ENCODE data around the gene DDX10. TPM values are rescaled to one million over a fixed set of nuclear protein-coding genes. Genes with fewer than 3 reads are reported as not detected.

Gene DDX10
- total and polyA plus RNA-seq, 2 of the 8 experiments (the other 6 are each of a cell fraction or from before 2014, with no cell fraction given) = 49.2 to 52.2 TPM

GRCh38 chr11:108852701-108853100 lies 187.8 kb downstream of the DDX10 start:
- Histone ChIP-seq H2BK20ac (ENCODE audit: low read length) (no peak overlapping the region), H3K4ac (replicated peaks; ENCODE audit: insufficient read length, low read depth, low read length) (no peak overlapping the region), H3K4me1 (replicated peaks in 1 of 4; ENCODE audit: control insufficient read depth in 3 of 4, insufficient read depth in 4 of 4, low read length in 3 of 4) (no peaks in the 10 kb centered on the region), H4K8ac (ENCODE audit: extremely low read depth, insufficient read depth, low read length) (no peak overlapping the region), H3K4me2 (ENCODE audit: insufficient read depth in 1 of 2, low read depth in 2 of 2, low read length in 2 of 2) (no peak overlapping the region), H3K27me3 (replicated peaks in 1 of 4; ENCODE audit: control insufficient read depth in 3 of 4, extremely low read depth in 1 of 4, insufficient read depth in 3 of 4, low read length in 3 of 4) (no peaks in the 10 kb centered on the region), H2BK15ac (ENCODE audit: low read length) (no peak overlapping the region), H3K56ac (replicated peaks; ENCODE audit: insufficient read length, low read depth, low read length) (no peak overlapping the region), H3K14ac (ENCODE audit: insufficient read length) (no peak overlapping the region), H3K4me3 (ENCODE audit: extremely low read depth in 1 of 4, insufficient read depth in 2 of 4, low read depth in 3 of 4, low read length in 4 of 4) (no peak overlapping the region), H2AK5ac (ENCODE audit: low read depth, low read length) (no peak overlapping the region), H3K23me2 (ENCODE audit: low read depth, low read length) (no peaks in the 10 kb centered on the region), H3K79me1 (ENCODE audit: low read depth, low read length) (no peaks in the 10 kb centered on the region), H3K36me3 (ENCODE audit: control insufficient read depth in 2 of 4, insufficient read depth in 4 of 4, low read length in 3 of 4) (peaks cover 0 to 4% (median 0%) of the 10 kb centered on the region in 4 experiments; a peak in 1 of 8 replicates), H2AFZ (ENCODE audit: low read length) (no peak overlapping the region), H2BK5ac (ENCODE audit: low read depth, low read length) (no peak overlapping the region), H4K91ac (replicated peaks; ENCODE audit: insufficient read length, low read length) (no peak overlapping the region), H3K9me3 (ENCODE audit: insufficient read depth in 2 of 2, low read depth in 1 of 2, low read length in 1 of 2) (no peaks in the 10 kb centered on the region), H4K20me1 (replicated peaks in 1 of 2; ENCODE audit: control insufficient read depth in 1 of 2, insufficient read depth in 2 of 2, low read length in 2 of 2) (no peaks in the 10 kb centered on the region), H3K79me2 (ENCODE audit: control insufficient read depth in 1 of 2, insufficient read depth in 2 of 2, low read length in 2 of 2) (no peaks in the 10 kb centered on the region), H3K18ac (ENCODE audit: extremely low read depth, low read length) (no peak overlapping the region), H3K9ac (replicated peaks in 1 of 4; ENCODE audit: extremely low read depth in 1 of 4, low read depth in 3 of 4, low read length in 3 of 4) (no peak overlapping the region), H3K27ac (ENCODE audit: low read depth, low read length) (no peak overlapping the region), H2BK120ac (replicated peaks; ENCODE audit: low read depth, low read length) (no peak overlapping the region), H2BK12ac (ENCODE audit: low read depth, low read length) (no peak overlapping the region), H4K5ac (ENCODE audit: insufficient read length, low read depth, low read length) (no peak overlapping the region), H3K23ac (ENCODE audit: insufficient read length) (no peak overlapping the region)
- ChIA-PET POLR2A (ENCODE audit: partially characterized antibody) (no interaction called here), CTCF (ENCODE audit: partially characterized antibody) (interaction anchor here (0.7 to 1.5 kb wide), 2 partner anchors 15 to 22 kb away, joined by 4 to 5 read pairs; no protein-coding TSS in a partner anchor)
- DNase-seq (ENCODE audit: low read depth in 1 of 2, low spot score in 2 of 2) (no peak), FAIRE-seq (no peak)
- 90% methylated on average over 1 of the region's 1 CpG; no CpG with 5 or more reads in 1 of the 2 experiments for WGBS, 2 experiments (ENCODE audit: extremely low coverage in 1 of 2, insufficient coverage in 1 of 2, insufficient read length in 1 of 2, insufficient replicate concordance in 2 of 2, low coverage in 1 of 2, low lambda C conversion rate in 2 of 2, missing lambda C conversion rate in 1 of 2)
- TF ChIP-seq NRF1 (IDR thresholded peaks at IDR 0.05; ENCODE audit: low read depth, low read length) (no peak), POU5F1 (IDR thresholded peaks at IDR 0.05; ENCODE audit: low read depth, low read length) (no peak), USF2 (IDR thresholded peaks at IDR 0.05; ENCODE audit: low read length) (no peak), SUZ12 (IDR thresholded peaks at IDR 0.05; ENCODE audit: low read length) (no peak), ASH2L (IDR thresholded peaks at IDR 0.05; ENCODE audit: low read length) (no peak), JUND (IDR thresholded peaks at IDR 0.05; ENCODE audit: low read length) (no peak), CBX5 (IDR thresholded peaks at IDR 0.05; ENCODE audit: low read depth, low read length) (no peak), TCF12 (IDR thresholded peaks at IDR 0.05; ENCODE audit: low read depth, low read length) (no peak), EZH2 (IDR thresholded peaks at IDR 0.05; ENCODE audit: low read depth, low read length, severe bottlenecking) (no peak), RNF2 (IDR thresholded peaks at IDR 0.05; ENCODE audit: borderline replicate concordance, low read depth, low read length, missing control alignments, poor library complexity, severe bottlenecking) (no peak), FOSL1 (IDR thresholded peaks at IDR 0.05; ENCODE audit: insufficient read depth, low read depth, low read length) (no peak), KDM5A (IDR thresholded peaks at IDR 0.05; ENCODE audit: low read length) (no peak), MAFK (IDR thresholded peaks at IDR 0.05; ENCODE audit: low read depth, low read length) (no peak), TEAD4 (IDR thresholded peaks at IDR 0.05; ENCODE audit: low read depth, low read length) (no peak)

Measured in H1 (cell line).